DND-41 (cell line): ENCODE data around the gene GGTA1.

Experiments used
- EZH2 ChIP-seq: IDR thresholded peaks from 3 replicates; pipeline ENCODE4 v1.6.1; 2012; ENCODE audit warnings: borderline replicate concordance, low read depth, mild to moderate bottlenecking, moderate library complexity, low read length, inconsistent platforms; ENCODE audit not compliant: severe bottlenecking
- TF ChIP-seq, protein P1 (sequence below): IDR thresholded peaks from 2 replicates; pipeline ENCODE4 v1.5.1; 2012; ENCODE audit warnings: borderline replicate concordance, low read length, moderate library complexity, mild to moderate bottlenecking; ENCODE audit not compliant: poor library complexity, severe bottlenecking; ENCODE audit errors: extremely low read depth

DNA sequence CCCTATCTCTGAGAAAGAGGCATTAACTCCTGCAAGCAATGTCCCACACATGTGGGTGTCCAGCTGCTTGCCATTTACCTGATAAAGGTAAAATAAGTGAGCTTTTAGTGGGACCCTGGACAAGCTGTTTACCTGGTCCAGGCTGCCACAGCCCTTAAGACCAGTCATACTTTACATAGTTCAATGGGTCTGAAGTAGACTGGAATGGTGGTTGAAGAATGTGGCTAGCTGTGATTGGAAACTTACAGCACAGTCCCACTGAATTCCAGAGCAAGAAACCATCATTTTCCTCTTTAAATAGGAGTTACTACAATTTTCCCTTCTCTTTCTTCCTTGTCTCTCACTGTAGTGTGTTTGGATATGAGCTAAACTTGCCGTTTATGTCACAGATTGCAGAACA lies 60.6 kb downstream of the GGTA1 start:
- TF ChIP-seq, protein P1, sequence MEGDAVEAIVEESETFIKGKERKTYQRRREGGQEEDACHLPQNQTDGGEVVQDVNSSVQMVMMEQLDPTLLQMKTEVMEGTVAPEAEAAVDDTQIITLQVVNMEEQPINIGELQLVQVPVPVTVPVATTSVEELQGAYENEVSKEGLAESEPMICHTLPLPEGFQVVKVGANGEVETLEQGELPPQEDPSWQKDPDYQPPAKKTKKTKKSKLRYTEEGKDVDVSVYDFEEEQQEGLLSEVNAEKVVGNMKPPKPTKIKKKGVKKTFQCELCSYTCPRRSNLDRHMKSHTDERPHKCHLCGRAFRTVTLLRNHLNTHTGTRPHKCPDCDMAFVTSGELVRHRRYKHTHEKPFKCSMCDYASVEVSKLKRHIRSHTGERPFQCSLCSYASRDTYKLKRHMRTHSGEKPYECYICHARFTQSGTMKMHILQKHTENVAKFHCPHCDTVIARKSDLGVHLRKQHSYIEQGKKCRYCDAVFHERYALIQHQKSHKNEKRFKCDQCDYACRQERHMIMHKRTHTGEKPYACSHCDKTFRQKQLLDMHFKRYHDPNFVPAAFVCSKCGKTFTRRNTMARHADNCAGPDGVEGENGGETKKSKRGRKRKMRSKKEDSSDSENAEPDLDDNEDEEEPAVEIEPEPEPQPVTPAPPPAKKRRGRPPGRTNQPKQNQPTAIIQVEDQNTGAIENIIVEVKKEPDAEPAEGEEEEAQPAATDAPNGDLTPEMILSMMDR, result no peak
- TF ChIP-seq EZH2, result no peak
